Spleen (tissue), 11 donors: Measurements from ENCODE around the gene FNBP1L. TPM values are rescaled to one million over a fixed set of nuclear protein-coding genes. Genes with fewer than 3 reads are reported as not detected.

Experiments
- DNase-seq: peaks from one replicate; pipeline ENCODE4 v3.0.0-alpha.2; 2020
- H3K27ac ChIP-seq, 8 donors: fragments of 200-600 bp; sonication (generic) in 7 of 8; 1 replicate in 4 of 8; 2 replicates in 4 of 8; pipeline versions ENCODE4 v1.5.0 to v1.8.0; 2016 to 2021; ENCODE audit warnings: inconsistent platforms in 4 of 8, mild to moderate bottlenecking in 4 of 8, moderate library complexity in 1 of 8
- H3K27me3 ChIP-seq, 7 donors: fragments of 200-600 bp; sonication (generic) in 6 of 7; replicated peaks in 1 of 7; 1 replicate in 4 of 7; 2 replicates in 3 of 7; pipeline versions ENCODE4 v1.5.0 to v1.8.0; 2016 to 2021; ENCODE audit warnings: inconsistent platforms in 3 of 7, mild to moderate bottlenecking in 1 of 7
- H3K36me3 ChIP-seq, 6 donors: fragments of 200-600 bp; sonication (generic) in 5 of 6; 1 replicate in 4 of 6; 2 replicates in 2 of 6; pipeline versions ENCODE4 v1.5.0 to v1.8.0; 2016 to 2021; ENCODE audit warnings: inconsistent platforms in 2 of 6
- H3K4me1 ChIP-seq, 6 donors: fragments of 200-600 bp; sonication (generic) in 5 of 6; 1 replicate in 3 of 6; 2 replicates in 3 of 6; pipeline versions ENCODE4 v1.5.0 to v1.8.0; 2016 to 2021; ENCODE audit warnings: inconsistent platforms in 3 of 6
- H3K4me3 ChIP-seq, 8 donors: fragments of 200-600 bp; sonication (generic) in 7 of 8; 1 replicate in 4 of 8; 2 replicates in 4 of 8; pipeline versions ENCODE4 v1.5.0 to v1.8.0; 2016 to 2021; ENCODE audit warnings: inconsistent platforms in 4 of 8, mild to moderate bottlenecking in 4 of 8, moderate library complexity in 2 of 8
- H3K9me3 ChIP-seq, 8 donors: fragments of 200-600 bp; sonication (generic) in 7 of 8; 1 replicate in 4 of 8; 2 replicates in 4 of 8; pipeline versions ENCODE4 v1.5.0 to v1.8.0; 2016 to 2021; ENCODE audit warnings: inconsistent platforms in 4 of 8
- POLR2A ChIP-seq, 3 donors: fragments of 450-650 bp; IDR thresholded peaks; one replicate each; pipeline ENCODE4 v1.5.1; 2017; ENCODE audit warnings: antibody characterized with exemption in 3 of 3, mild to moderate bottlenecking in 1 of 3
- POLR2AphosphoS5 ChIP-seq, 3 donors: sonication (generic); formaldehyde crosslinking; IDR thresholded peaks; one replicate each; pipeline ENCODE4 v1.5.1; 2017; ENCODE audit warnings: antibody characterized with exemption in 3 of 3
- WGBS, 5 donors: extraction: QIAGEN DNeasy Blood & Tissue Kit in 3 of 5; methylation state at CpG; one replicate each; pipeline versions ENCODE4 v1.1.5 to v1.1.7; 2013 to 2018; 5-methylcytosine and 5-hydroxymethylcytosine counted together
- intact Hi-C: fragments of 100-400 bp; cut with DNase I; formaldehyde crosslinking; loops from one replicate; pipeline ENCODE4 v1.15.0; 2023; ENCODE audit warnings: low total_unique reads
- polyA plus RNA-seq, 3 donors: library from polyadenylated mRNA; stranded (reverse); fragments of 200-250 nt; gene quantifications; one replicate each; pipeline ENCODE4 v1.2.1, GENCODE V29; 2013
- total RNA-seq, 7 donors: library from RNA; depleted of rRNA in 3 of 7; stranded (reverse); fragments of >200 nt in 3 of 7; fragmentation: NEBNext Ultra II Directional in 4 of 7; extraction: Animal tissue kit (Norgen Biotek cat#: 25700) in 4 of 7; gene quantifications; one replicate each; pipeline versions ENCODE4 v1.1.0 to v1.2.1, GENCODE V29; 2016 to 2021
- TF ChIP-seq, protein P1 (sequence below), 11 experiments: fragments of 200-600 bp in 7 of 11; fragments of 450-650 bp in 4 of 11; sonication (generic) in 4 of 11; IDR thresholded peaks in 8 of 11; conservative IDR thresholded peaks in 3 of 11; 1 replicate in 7 of 11; 2 replicates in 4 of 11; pipeline versions ENCODE4 v1.4.0 to v1.8.0; 2016 to 2021; ENCODE audit warnings: antibody characterized with exemption in 11 of 11, inconsistent platforms in 4 of 11, mild to moderate bottlenecking in 1 of 11
- donor health status: healthy with polysubstance abuse.
- donor health status: DM: no; HTN: no; CAD: no; lungs with moderate emphysema.
- donor health status: DM: no; HTN: no; CAD: no.
- donor health status: Bipolar disorder and iron deficiency.
- donor health status: healthy.
- donor health status: DM: no; HTN: no; CAD: no.
- donor health status: DM: yes; HTN: yes; CAD: no.

The FNBP1L gene
- total and polyA plus RNA-seq, 10 donors: 1.5 to 10.0 (median 5.5) TPM

DNA sequence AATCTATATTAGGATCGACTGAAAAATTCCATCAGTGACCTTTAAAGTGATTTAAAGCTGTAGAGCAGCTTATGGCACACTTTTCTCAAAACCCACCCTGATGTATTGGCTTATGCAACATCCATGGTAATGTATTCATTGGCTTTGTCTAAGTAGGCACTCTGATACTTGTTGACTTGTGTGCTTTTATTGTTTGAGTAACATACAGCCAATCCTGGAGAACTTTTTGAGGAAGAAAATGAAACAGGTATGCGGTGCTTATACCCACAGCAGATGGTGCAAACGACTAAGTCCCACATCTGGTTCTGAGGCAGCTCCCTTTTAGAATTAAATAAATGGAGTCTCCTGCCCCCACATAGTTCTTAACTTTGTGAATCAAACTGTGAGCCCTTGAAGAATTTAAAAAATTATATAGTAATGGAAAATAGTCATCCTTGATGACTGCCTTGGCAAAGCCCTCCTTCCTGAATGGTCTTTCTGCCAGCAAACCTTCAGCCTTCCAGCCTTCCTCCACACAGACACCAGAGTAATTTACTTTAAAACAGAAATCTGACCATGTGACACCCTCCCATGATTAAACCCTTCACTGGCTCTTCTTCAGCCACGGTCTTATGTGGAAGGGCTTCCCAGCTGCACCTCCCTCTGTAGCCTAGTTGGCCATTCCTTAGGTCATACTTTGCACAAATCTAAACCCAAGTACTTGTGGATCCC lies 117.7 kb downstream of the FNBP1L start:
- Histone ChIP-seq H3K27ac (no peak overlapping the region), H3K4me1 (no peaks in the 10 kb centered on the region), H3K4me3 (no peak overlapping the region), H3K27me3 (no peaks in the 10 kb centered on the region), H3K9me3 (no peaks in the 10 kb centered on the region), H3K36me3 (peaks cover 0 to 97% (median 23%) of the 10 kb centered on the region in 6 donors)
- intact Hi-C loops: no loop called here
- WGBS, 5 donors: 74 to 80% (median 75%) methylated on average over 4 of the region's 4 CpGs
- no peak for TF ChIP-seq POLR2AphosphoS5 (IDR thresholded peaks at IDR 0.05)
- no peak for TF ChIP-seq POLR2A (IDR thresholded peaks at IDR 0.05)
- TF ChIP-seq, protein P1, sequence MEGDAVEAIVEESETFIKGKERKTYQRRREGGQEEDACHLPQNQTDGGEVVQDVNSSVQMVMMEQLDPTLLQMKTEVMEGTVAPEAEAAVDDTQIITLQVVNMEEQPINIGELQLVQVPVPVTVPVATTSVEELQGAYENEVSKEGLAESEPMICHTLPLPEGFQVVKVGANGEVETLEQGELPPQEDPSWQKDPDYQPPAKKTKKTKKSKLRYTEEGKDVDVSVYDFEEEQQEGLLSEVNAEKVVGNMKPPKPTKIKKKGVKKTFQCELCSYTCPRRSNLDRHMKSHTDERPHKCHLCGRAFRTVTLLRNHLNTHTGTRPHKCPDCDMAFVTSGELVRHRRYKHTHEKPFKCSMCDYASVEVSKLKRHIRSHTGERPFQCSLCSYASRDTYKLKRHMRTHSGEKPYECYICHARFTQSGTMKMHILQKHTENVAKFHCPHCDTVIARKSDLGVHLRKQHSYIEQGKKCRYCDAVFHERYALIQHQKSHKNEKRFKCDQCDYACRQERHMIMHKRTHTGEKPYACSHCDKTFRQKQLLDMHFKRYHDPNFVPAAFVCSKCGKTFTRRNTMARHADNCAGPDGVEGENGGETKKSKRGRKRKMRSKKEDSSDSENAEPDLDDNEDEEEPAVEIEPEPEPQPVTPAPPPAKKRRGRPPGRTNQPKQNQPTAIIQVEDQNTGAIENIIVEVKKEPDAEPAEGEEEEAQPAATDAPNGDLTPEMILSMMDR (IDR thresholded peaks at IDR 0.05 in 8 of 11, conservative IDR thresholded peaks at IDR 0.05 in 3 of 11): no peak
- no peak for DNase-seq

DNA sequence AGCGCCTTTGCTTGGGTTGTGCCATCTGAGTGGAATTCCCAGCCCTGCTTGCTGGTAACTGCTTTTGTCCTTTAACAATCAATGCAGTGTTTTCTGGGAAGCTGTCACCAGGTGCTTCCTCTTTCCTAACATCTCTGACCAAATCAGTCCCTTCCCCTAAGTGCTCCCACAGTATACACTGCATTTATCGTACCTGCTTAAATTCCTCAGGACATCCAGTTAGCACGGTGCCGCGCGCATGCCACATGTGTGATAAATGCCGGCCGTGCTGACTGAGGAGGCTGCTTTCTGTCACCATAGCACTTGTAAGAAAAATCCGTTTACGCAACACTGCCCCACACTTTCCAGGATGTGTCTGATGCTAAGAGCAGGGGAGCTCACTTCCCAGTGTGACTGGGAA lies 118.3 kb downstream of the FNBP1L start:
- no peaks in the 10 kb centered on the region for H3K4me1 ChIP-seq
- H3K36me3 ChIP-seq: peaks cover 0 to 97% (median 25%) of the 10 kb centered on the region in 6 donors
- no peaks in the 10 kb centered on the region for H3K27me3 ChIP-seq
- H3K27ac ChIP-seq: no peak overlapping the region
- H3K4me3 ChIP-seq: no peak overlapping the region
- WGBS, 5 donors: 60 to 73% (median 71%) methylated on average over 10 of the region's 10 CpGs
- intact Hi-C loops: no loop called here
- DNase-seq: no peak
- no peaks in the 10 kb centered on the region for H3K9me3 ChIP-seq
- TF ChIP-seq, protein P1 (IDR thresholded peaks at IDR 0.05 in 8 of 11, conservative IDR thresholded peaks at IDR 0.05 in 3 of 11): no peak
- TF ChIP-seq POLR2A (IDR thresholded peaks at IDR 0.05) (no peak), POLR2AphosphoS5 (IDR thresholded peaks at IDR 0.05) (no peak)

DNA sequence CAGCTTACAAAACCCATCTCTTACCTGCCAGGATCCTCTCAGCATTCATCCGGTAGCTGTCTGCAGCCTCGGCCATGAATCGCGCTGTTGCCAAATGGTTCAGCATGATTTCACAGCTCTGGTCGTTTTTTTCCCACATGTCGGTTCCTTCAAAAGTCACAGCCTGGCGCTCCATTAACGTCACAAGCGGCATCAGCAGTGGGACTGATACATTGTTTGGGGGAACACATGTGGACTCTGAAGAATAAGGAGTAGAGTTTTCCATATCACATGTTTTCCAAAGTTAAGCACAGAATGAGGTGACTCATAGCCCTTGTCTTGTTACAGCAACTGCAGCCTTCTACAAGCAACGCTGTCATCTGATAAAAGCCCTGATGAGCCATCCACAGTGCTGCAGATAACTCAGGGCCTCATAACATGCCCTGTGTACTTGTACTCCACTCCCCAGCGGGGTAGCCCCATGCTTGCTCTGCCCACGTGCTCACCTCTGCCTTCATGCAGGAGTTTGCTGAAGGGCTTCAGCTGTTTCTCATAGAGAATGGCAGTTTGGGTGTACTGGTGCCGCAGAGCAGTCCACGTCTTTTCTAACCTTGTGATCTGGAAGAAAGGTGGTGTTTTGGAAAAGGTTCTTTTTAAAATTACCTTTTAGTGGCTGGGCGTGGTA lies 119.5 kb downstream of the FNBP1L start:
- no peaks in the 10 kb centered on the region for H3K27me3 ChIP-seq
- no peak overlapping the region for H3K4me3 ChIP-seq
- no peaks in the 10 kb centered on the region for H3K4me1 ChIP-seq
- 84 to 97% (median 93%) methylated on average over 15 of the region's 15 CpGs for WGBS, 5 donors
- DNase-seq: no peak
- intact Hi-C loops: no loop called here
- H3K36me3 ChIP-seq: peaks cover 0 to 97% (median 29%) of the 10 kb centered on the region in 6 donors
- H3K27ac ChIP-seq: no peak overlapping the region
- H3K9me3 ChIP-seq: no peaks in the 10 kb centered on the region
- TF ChIP-seq, protein P1 (IDR thresholded peaks at IDR 0.05 in 8 of 11, conservative IDR thresholded peaks at IDR 0.05 in 3 of 11): no peak
- TF ChIP-seq POLR2AphosphoS5 (IDR thresholded peaks at IDR 0.05) (no peak), POLR2A (IDR thresholded peaks at IDR 0.05) (no peak)

DNA sequence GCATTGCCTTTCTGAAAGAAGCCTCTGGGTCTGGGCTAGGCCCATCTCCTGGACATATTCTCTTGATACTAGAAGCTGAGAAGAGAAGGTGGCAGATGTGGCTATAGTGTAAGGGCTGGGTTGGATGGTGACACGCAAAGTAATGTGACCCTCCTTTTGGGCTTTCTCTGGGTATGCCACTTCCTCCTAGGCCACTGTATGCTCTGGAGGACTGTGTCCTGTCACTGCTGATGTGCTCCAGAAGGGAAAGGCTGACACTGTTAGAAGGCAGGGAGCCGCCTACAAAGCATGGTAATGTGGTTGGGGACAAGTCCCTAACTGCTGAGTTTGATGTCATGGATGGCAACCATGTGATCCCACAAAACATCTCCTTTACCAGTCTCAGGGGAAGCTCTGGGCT lies 121.6 kb downstream of the FNBP1L start:
- Histone ChIP-seq H3K27me3 (no peaks in the 10 kb centered on the region), H3K36me3 (peaks cover 0 to 94% (median 31%) of the 10 kb centered on the region in 6 donors), H3K4me1 (no peaks in the 10 kb centered on the region), H3K27ac (no peak overlapping the region), H3K9me3 (no peaks in the 10 kb centered on the region), H3K4me3 (no peak overlapping the region)
- intact Hi-C loops: no loop called here
- no peak for DNase-seq
- WGBS, 5 donors: 74 to 95% (median 92%) methylated on average over 2 of the region's 2 CpGs
- TF ChIP-seq POLR2AphosphoS5 (IDR thresholded peaks at IDR 0.05): no peak
